Fibroblast of skin of right quadriceps (primary cell): ENCODE measurements around the gene ADIPOQ.
"Not testable (repeated sequence)": the region's sequence is repeated elsewhere in the genome, so short reads cannot be mapped to it uniquely, and the experiment has no call there.

Experiments used
- DNase-seq: peaks from one replicate; pipeline ENCODE4 v3.0.0-alpha.2; 2013

Gene ADIPOQ

GRCh38 chr3:186842426-186843038 lies at the start of gene ADIPOQ:
Gene ADIPOQ, plus strand, starts transcription at chr3:186842710. Its CDS starts 10,349 bp downstream, at chr3:186853059.
- no peak for DNase-seq

DNA sequence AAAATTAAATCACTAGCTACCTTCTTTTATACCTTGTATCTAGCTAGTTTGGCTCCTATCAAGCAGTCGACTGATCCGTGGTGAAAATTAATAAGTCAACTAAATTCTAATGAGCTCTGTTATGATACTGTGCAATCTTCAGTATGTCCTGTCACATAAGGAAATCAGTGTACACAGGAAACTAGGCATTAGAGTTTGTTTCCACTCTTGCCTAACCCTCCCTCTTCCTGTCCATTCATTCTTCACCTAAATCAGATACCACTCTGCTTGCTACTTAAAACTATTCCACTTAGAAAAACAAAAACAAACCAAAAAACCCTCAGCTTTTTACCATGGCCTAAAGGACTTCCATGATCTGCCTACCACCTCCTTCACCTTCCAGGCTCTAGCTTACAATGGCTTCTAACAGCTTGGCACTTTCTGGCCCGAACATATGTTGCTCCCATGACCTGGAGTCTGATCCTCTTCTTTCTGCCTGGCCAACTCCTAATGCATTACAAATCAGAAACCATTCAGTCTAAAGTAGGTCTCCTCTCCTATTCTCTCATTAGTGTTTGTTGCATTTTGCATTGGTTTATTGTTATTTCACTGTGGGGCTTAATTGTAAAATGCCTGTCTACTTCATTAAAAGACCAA lies 44.2 kb upstream of the ADIPOQ start:
- DNase-seq, result no peak

DNA sequence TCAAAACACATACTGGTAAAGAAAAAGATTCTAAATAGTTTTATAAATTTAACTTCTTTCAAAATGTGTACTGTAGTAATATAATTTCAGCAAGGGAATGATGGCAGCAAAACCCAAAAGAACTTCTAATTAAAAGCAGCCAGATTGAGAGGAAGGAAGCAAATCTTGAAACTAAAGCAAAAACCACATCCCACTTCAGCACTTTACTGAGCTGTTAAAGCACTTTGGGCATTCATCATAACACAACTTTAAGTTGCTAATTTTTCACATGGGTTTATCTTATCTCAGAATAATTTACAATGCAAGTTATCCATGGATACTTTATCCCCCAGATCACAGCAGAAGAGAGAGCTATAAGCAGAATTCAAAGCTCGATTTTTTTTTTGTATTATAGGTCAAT lies 42.2 kb upstream of the ADIPOQ start:
- DNase-seq, result no peak

DNA sequence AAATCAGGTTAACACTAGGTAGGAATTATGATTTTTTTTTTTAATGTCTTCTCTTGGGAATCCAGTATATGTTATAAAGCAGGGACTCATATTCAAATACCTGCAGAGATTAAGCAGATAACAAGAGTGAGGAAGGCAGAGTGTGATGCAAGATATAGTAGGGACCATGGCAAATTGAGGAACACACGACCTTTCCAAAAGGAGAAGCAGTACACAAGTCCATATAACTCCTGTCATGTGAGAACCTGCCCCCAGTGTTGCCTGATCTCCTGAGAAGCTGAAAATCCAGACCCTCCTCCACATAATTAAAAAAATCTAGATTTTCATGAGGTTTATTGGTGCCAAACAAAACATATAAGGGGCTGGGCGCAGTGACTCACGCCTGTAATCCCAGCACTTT lies 39.8 kb upstream of the ADIPOQ start:
- DNase-seq, result no peak

DNA sequence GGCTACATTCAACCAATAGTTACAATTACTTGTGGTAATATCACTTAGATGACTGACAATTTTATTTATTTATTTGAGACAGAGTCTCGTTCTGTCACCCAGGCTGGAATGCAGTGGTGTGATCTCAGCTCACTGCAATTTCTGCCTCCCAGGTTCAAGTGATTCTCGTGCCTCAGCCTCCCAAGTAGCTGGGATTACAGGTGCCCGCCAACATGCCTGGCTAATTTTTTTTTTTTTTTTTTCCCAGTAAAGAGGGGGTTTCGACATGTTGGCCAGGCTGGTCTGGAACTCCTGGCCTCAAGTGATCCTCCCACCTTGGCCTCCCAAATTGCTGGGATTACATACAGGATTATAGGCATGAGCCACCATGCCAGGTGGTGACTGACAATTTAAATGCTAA lies 39.1 kb upstream of the ADIPOQ start:
- DNase-seq, result not testable (repeated sequence)

- DNase-seq, result peak; percentile 74
These were observed 36.1 kb upstream of the ADIPOQ start, which contains the start of gene RFC4 for GRCh38 chr3:186806089-186807055. Gene RFC4, minus strand, starts transcription at chr3:186806482. Its CDS starts 1,769 bp downstream, at chr3:186804713.

GRCh38 chr3:186807231-186807630 lies 35.3 kb upstream of the ADIPOQ start:
- DNase-seq, result no peak

GRCh38 chr3:186810336-186810996 lies 32.0 kb upstream of the ADIPOQ start:
- DNase-seq, result no peak

DNA sequence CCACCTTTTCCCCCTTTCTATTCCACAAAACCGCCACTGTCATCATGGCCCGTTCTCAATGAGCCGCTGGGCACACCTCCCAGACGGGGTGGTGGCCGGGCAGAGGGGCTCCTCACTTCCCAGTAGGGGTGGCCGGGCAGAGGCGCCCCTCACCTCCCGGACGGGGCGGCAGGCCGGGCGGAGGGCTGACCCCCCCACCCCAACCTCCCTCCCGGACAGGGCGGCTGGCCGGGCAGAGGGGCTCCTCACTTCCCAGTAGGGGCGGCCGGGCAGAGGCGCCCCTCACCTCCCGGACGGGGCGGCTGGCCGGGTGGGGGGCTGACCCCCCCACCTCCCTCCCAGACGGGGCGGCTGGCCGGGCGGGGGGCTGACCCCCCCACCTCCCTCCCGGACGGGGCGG lies 31.2 kb upstream of the ADIPOQ start:
- not testable (repeated sequence) for DNase-seq

DNA sequence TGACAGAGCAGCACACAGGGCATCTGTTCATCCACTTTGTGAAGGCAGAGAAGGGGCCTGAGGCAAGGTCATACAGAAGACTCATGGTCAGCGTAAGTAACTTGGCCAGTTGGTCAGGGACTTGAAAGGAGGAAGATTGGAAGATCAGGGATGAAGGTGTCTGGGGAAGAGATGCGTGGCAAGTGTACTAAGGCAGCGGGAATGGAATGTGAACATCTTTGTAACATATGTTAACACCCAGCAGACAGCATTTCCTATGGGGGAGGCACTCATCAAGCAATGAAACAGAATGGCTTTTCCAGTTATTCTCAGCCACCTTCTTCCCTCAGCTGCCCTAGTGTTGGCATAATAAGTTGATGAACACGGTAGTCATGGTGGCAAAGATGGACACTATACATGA lies 28.4 kb upstream of the ADIPOQ start:
- DNase-seq, result peak; percentile 31

DNA sequence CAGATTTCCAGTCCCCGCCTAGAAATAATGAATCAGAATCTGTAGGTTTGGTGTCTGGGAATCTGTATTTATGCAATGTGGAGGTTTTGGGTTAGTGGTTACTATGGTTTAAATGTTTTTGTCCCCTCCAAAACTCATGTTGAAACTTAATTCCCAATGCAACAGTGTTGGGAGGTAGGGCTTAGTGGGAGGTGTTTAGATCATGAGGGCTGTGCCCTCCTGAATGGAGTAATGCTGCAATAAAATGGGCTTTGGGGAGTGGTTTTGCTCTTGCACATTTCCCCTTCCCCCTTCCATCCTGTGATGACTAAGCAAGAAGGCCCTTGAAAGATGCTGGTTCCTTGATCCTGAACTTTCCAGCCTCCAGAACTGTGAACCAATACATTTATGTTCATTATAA lies 27.1 kb upstream of the ADIPOQ start:
- DNase-seq, result peak; percentile 87

DNA sequence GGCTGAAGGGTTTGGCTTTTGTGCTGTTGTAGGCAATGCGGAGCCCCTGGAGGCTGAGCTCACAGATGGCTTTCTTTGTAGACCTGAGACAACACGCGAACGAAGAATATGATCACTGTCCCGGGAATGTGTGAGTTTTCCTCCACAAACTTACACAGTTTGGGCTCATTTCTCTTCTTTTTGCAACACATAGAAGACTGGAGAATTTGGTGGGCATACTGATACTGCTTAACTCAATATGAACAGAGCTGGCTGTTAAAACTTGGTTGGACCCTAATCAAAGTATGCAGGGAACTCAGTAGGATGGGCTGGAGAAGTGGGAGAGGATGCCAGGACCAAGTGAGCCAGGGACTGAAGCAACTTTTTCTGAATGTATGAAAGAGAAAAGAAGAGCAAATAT lies 24.0 kb upstream of the ADIPOQ start:
- no peak for DNase-seq

DNA sequence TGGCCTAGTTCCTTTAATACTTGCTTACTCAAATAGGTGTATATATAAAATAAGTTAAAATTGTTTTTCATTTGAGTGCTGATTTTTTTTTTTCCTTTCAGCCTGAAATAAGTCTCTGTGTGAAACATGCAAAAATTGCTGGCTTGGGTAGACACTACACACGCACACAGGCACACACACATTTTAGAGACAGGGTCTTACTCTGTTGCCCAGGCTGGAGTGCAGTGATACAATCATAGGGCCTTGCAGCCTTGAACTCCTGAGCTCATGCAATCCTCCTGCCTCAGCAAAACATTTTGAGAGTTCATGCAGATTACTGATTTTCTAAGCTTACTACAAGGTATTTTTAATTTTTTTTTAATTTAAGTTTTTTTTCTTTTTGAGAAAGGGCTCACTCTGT lies 23.6 kb upstream of the ADIPOQ start:
- DNase-seq, result no peak

- DNase-seq, result peak; percentile 82
These were observed 20.8 kb upstream of the ADIPOQ start for GRCh38 chr3:186821429-186822387.

GRCh38 chr3:186822388-186822759 lies 20.1 kb upstream of the ADIPOQ start:
- DNase-seq, result not testable (repeated sequence)

GRCh38 chr3:186823386-186823785 lies 19.1 kb upstream of the ADIPOQ start:
- peak; percentile 54 for DNase-seq

- no peak for DNase-seq
These were observed 17.9 kb upstream of the ADIPOQ start for GRCh38 chr3:186824430-186825139.

DNA sequence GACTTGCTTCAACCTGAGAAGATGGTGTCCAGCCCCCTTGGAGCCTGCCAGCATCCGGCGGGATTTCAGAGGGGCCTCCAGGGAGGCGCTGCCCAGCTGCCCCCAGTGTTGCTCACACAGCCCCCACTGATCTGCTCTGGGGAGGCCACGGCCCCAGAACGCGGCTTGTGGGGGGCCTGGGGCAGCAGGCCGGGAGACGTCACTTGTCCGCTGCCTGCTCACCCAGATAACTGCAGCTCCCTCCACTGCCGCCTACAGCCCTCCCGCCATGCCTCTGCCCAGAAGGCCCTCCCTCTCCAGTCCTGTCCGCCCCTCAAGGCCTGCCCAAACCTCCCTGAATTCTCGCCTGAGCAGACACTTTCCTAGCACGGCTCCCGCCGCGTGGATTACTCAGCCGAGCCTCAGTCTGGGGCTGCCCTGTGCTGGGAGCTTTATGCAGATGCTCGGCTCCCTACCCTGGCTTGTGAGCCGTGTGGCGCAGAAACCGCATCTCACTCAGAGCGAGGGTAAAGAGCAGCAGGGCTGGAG lies 17.2 kb upstream of the ADIPOQ start:
- peak; percentile 81 for DNase-seq

- DNase-seq, result no peak
These were observed 16.6 kb upstream of the ADIPOQ start for GRCh38 chr3:186825872-186826409.

- no peak for DNase-seq
These were observed 16.0 kb upstream of the ADIPOQ start for GRCh38 chr3:186826410-186826975.
